Endothelial cell of umbilical vein (primary cell): ENCODE measurements around the gene GREB1. TPM values are rescaled to one million over a fixed set of nuclear protein-coding genes. Genes with fewer than 3 reads are reported as not detected.

Source experiments
- BruUV-seq: library from RNA; stranded (reverse); fragments of 400-500 nt; replicated peaks from 2 replicates; lab custom pipeline; 2021; lab: Mats Ljungman, UMichigan
- CTCF ChIA-PET: fragments of 300-600, 350-600 bp; sonication (Branson Sonifier 250); formaldehyde crosslinking; loops from one replicate; lab custom pipeline; 2021; ENCODE audit warnings: antibody characterized with exemption, inconsistent platforms; lab: Charles Lee
- POLR2A ChIA-PET: fragments of 300-600, 350-600 bp; sonication (Branson Sonifier 250); formaldehyde crosslinking; loops from one replicate; lab custom pipeline; 2021; ENCODE audit warnings: antibody characterized with exemption, inconsistent platforms; lab: Charles Lee
- DNase-seq: peaks from one replicate; pipeline ENCODE4 v3.0.0-alpha.2; 2011; ENCODE audit warnings: low read depth, low spot score
- FAIRE-seq: peaks from 2 replicates; lab custom pipeline; 2011; peaks lifted over from hg19 to GRCh38; lab: Jason Lieb, UNC
- H2AFZ ChIP-seq: 2 replicates; pipeline ENCODE4 v1.6.0; 2012; ENCODE audit warnings: low read depth, low read length, control low read depth, inconsistent platforms
- H3K27ac ChIP-seq: 2 replicates; pipeline ENCODE4 v1.5.1; 2011; ENCODE audit warnings: low read depth, mild to moderate bottlenecking, control low read depth, low read length, moderate library complexity; ENCODE audit not compliant: insufficient read depth
- H3K27me3 ChIP-seq, 2 experiments: 2 replicates each; pipeline versions ENCODE4 v1.6.0 to v1.6.1; 2011; ENCODE audit warnings: low read length in 2 of 2, mixed read lengths in 1 of 2; ENCODE audit not compliant: control insufficient read depth in 2 of 2, insufficient read depth in 2 of 2
- H3K36me3 ChIP-seq, 2 experiments: 2 replicates in 1 of 2; 3 replicates in 1 of 2; pipeline ENCODE4 v1.5.1; 2011; ENCODE audit warnings: low read length in 2 of 2, mild to moderate bottlenecking in 1 of 2, moderate library complexity in 1 of 2; ENCODE audit not compliant: control insufficient read depth in 2 of 2, insufficient read depth in 2 of 2; ENCODE audit errors: extremely low read depth in 1 of 2
- H3K4me1 ChIP-seq: 3 replicates; pipeline ENCODE4 v1.5.1; 2011; ENCODE audit warnings: mild to moderate bottlenecking, low read length; ENCODE audit not compliant: control insufficient read depth, insufficient read depth; ENCODE audit errors: extremely low read depth
- H3K4me2 ChIP-seq: 2 replicates; pipeline ENCODE4 v1.6.1; 2011; ENCODE audit warnings: low read length, control low read depth, mixed read lengths; ENCODE audit not compliant: insufficient read depth
- H3K4me3 ChIP-seq, 3 experiments: fragments of 200-600 bp in 1 of 3; sonication (generic), shearing (Covaris generic) in 1 of 3; replicated peaks in 1 of 3; 2 replicates each; pipeline ENCODE4 v1.5.1; 2011 to 2016; ENCODE audit warnings: control low read depth in 3 of 3, low read length in 3 of 3, mild to moderate bottlenecking in 2 of 3, inconsistent platforms in 1 of 3, low read depth in 1 of 3, moderate library complexity in 1 of 3; ENCODE audit not compliant: insufficient read depth in 1 of 3
- H3K79me2 ChIP-seq: 2 replicates; pipeline ENCODE4 v1.6.0; 2012; ENCODE audit warnings: low read length, inconsistent platforms; ENCODE audit not compliant: control insufficient read depth, insufficient read depth
- H3K9ac ChIP-seq: replicated peaks from 2 replicates; pipeline ENCODE3; 2011; ENCODE audit warnings: low read length, control low read depth; ENCODE audit not compliant: insufficient read depth; ENCODE audit errors: extremely low read depth
- H3K9me1 ChIP-seq: replicated peaks from 3 replicates; pipeline ENCODE4 v1.6.0; 2011; ENCODE audit warnings: mild to moderate bottlenecking, low read length; ENCODE audit not compliant: control insufficient read depth, insufficient read depth; ENCODE audit errors: extremely low read depth
- H3K9me3 ChIP-seq: replicated peaks from 2 replicates; pipeline ENCODE4 v1.5.1; 2012; ENCODE audit warnings: low read length, inconsistent platforms; ENCODE audit not compliant: control insufficient read depth, insufficient read depth
- H4K20me1 ChIP-seq: replicated peaks from 2 replicates; pipeline ENCODE3; 2011; ENCODE audit warnings: mild to moderate bottlenecking, low read length; ENCODE audit not compliant: control insufficient read depth, insufficient read depth; ENCODE audit errors: extremely low read depth
- CTCF ChIP-seq, 2 donors: IDR thresholded peaks; 1 replicate in 1 of 2; 2 replicates in 1 of 2; pipeline ENCODE4 v1.5.1; 2011; ENCODE audit warnings: low read length in 2 of 2, mild to moderate bottlenecking in 2 of 2, moderate library complexity in 2 of 2, control low read depth in 1 of 2, inconsistent platforms in 1 of 2, low read depth in 1 of 2; ENCODE audit not compliant: insufficient read depth in 1 of 2; ENCODE audit errors: extremely low read depth in 1 of 2
- EZH2 ChIP-seq: IDR thresholded peaks from 2 replicates; pipeline ENCODE4 v1.6.1; 2012; ENCODE audit warnings: borderline replicate concordance, low read depth, mild to moderate bottlenecking, moderate library complexity, low read length, inconsistent platforms; ENCODE audit not compliant: severe bottlenecking
- FOS ChIP-seq: IDR thresholded peaks from 2 replicates; pipeline ENCODE4 v1.6.1; 2011; ENCODE audit warnings: mild to moderate bottlenecking, low read length, moderate library complexity, borderline replicate concordance; ENCODE audit not compliant: insufficient read depth
- GATA2 ChIP-seq: IDR thresholded peaks from 2 replicates; pipeline ENCODE4 v1.7.0; 2011; ENCODE audit warnings: low read depth, mild to moderate bottlenecking, moderate library complexity, mixed read lengths, low read length; ENCODE audit not compliant: insufficient read length, insufficient read depth
- JUN ChIP-seq: IDR thresholded peaks from 2 replicates; pipeline ENCODE4 v1.6.1; 2011; ENCODE audit warnings: borderline replicate concordance, low read depth; ENCODE audit not compliant: insufficient read length, insufficient read depth
- MAX ChIP-seq: IDR thresholded peaks from 2 replicates; pipeline ENCODE4 v1.6.1; 2011; ENCODE audit not compliant: insufficient read depth, insufficient read length
- MYC ChIP-seq: IDR thresholded peaks from one replicate; pipeline ENCODE4 v1.6.1; 2011; ENCODE audit warnings: mild to moderate bottlenecking, low read depth, low read length
- POLR2A ChIP-seq: IDR thresholded peaks from 2 replicates; pipeline ENCODE4 v1.6.1; 2012; ENCODE audit warnings: low read depth, mild to moderate bottlenecking, control low read depth, low read length
- POLR2AphosphoS5 ChIP-seq: IDR thresholded peaks from 2 replicates; pipeline ENCODE4 v1.6.1; 2012; ENCODE audit warnings: low read depth, mild to moderate bottlenecking, control low read depth, low read length, moderate library complexity; ENCODE audit not compliant: insufficient read depth
- dilution Hi-C: fragments of 300-500 bp; cut with MboI; formaldehyde crosslinking; loops from one replicate; pipeline ENCODE4 v1.15.0; 2019; ENCODE audit warnings: low sequenced_read_pairs; ENCODE audit not compliant: extremely low pct_ligation_motif_present
- intact Hi-C: fragments of 100-400 bp; cut with micrococcal nuclease; formaldehyde crosslinking; loops from one replicate; pipeline ENCODE4 v1.10.0; 2022
- polyA plus RNA-seq, 4 experiments: library from polyadenylated mRNA; depleted of rRNA in 3 of 4; stranded (reverse) in 3 of 4; unstranded in 1 of 4; fragments of >200 nt; gene quantifications; 2 replicates each; pipeline versions ENCODE4 v1.2.1 to v1.2.3, GENCODE V29; 2011 to 2012; ENCODE audit warnings: missing spikeins in 1 of 4
- total RNA-seq: library from RNA; stranded (reverse); gene quantifications from 2 replicates; pipeline ENCODE4 v1.2.3, GENCODE V29; 2021

GREB1 gene
- total and polyA plus RNA-seq, 2 donors (not counting 3 experiments of a cell fraction or from before 2014, with no cell fraction given), result 0.17 to 0.58 TPM

DNA sequence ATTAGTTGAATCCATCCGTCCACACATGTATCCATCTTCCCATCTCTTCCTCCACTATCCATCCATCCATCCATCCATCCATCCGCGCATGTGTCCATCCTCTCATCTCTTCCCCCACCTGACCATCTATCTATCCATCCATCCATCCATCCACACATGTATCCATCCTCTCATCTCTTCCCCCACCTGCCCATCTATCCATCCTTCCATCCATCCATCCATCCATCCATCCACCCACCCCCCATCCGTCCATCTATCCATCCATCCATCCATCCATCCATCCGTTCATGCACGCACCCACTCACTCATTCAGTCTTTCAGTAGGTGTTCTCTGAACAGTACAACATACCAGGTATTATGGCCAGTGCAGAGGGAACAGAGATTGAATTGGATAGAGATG, 18.9 kb upstream of the GREB1 start:
- intact Hi-C loops, result no loop called here
- CTCF ChIA-PET, result interaction anchor here (1.5 kb wide), 1 partner anchor 133 kb away, joined by 3 read pairs; no protein-coding TSS in a partner anchor
- TF ChIP-seq CTCF (IDR thresholded peaks at IDR 0.05; ENCODE audit: extremely low read depth in 1 of 2, insufficient read depth in 1 of 2, low read depth in 1 of 2, low read length in 2 of 2), result no peak
- TF ChIP-seq EZH2, result no peak
- TF ChIP-seq MYC, result no peak
- no peak for TF ChIP-seq JUN
- no peak for TF ChIP-seq POLR2A
- no peak for TF ChIP-seq GATA2
- no peak for TF ChIP-seq POLR2AphosphoS5
- TF ChIP-seq MAX, result no peak
- no peak for TF ChIP-seq FOS
- Histone ChIP-seq H2AFZ (no peak overlapping the region), H3K4me1 (no peaks in the 10 kb centered on the region), H3K27ac (no peak overlapping the region), H3K27me3 (no peaks in the 10 kb centered on the region), H3K9me3 (no peaks in the 10 kb centered on the region), H4K20me1 (no peaks in the 10 kb centered on the region), H3K79me2 (no peaks in the 10 kb centered on the region), H3K4me3 (no peak overlapping the region), H3K9ac (no peak overlapping the region), H3K4me2 (no peak overlapping the region), H3K36me3 (no peaks in the 10 kb centered on the region), H3K9me1 (no peaks in the 10 kb centered on the region)
- DNase-seq (no peak), FAIRE-seq (no peak)
- no TSS peak for BruUV-seq
- POLR2A ChIA-PET, result no interaction called here
- dilution Hi-C loops, result no loop called here
